Thyroid gland (tissue), 4 donors: ENCODE data around the gene RIC8A. TPM values are rescaled to one million over a fixed set of nuclear protein-coding genes. Genes with fewer than 3 reads are reported as not detected.

Experiments used
- DNase-seq, 2 donors: peaks; one replicate each; pipeline ENCODE4 v3.0.0-alpha.2; 2019
- H3K27ac ChIP-seq, 3 donors: fragments of 200-600 bp; sonication (generic); 1 replicate in 2 of 3; 2 replicates in 1 of 3; pipeline ENCODE4 v1.5.1; 2016 to 2019; ENCODE audit warnings: mild to moderate bottlenecking in 1 of 3, moderate library complexity in 1 of 3
- H3K27me3 ChIP-seq: fragments of 200-600 bp; sonication (generic); one replicate; pipeline ENCODE4 v1.5.1; 2019
- H3K36me3 ChIP-seq, 2 donors: fragments of 200-600 bp; sonication (generic); one replicate each; pipeline ENCODE4 v1.5.1; 2016 to 2019
- H3K4me1 ChIP-seq, 2 donors: fragments of 200-600 bp; sonication (generic); one replicate each; pipeline ENCODE4 v1.5.1; 2017 to 2019
- H3K4me3 ChIP-seq, 3 donors: fragments of 200-600 bp; sonication (generic); replicated peaks in 1 of 3; 1 replicate in 2 of 3; 2 replicates in 1 of 3; pipeline ENCODE4 v1.5.1; 2016; ENCODE audit warnings: mild to moderate bottlenecking in 1 of 3
- H3K9me3 ChIP-seq: fragments of 200-600 bp; sonication (generic); one replicate; pipeline ENCODE4 v1.5.1; 2017
- POLR2A ChIP-seq, 2 donors: fragments of 450-650 bp; IDR thresholded peaks; one replicate each; pipeline ENCODE4 v1.6.1; 2017; ENCODE audit warnings: antibody characterized with exemption in 2 of 2, mild to moderate bottlenecking in 2 of 2, moderate library complexity in 1 of 2
- WGBS, 2 donors: methylation state at CpG; one replicate each; pipeline ENCODE4 v1.1.5; 2017; 5-methylcytosine and 5-hydroxymethylcytosine counted together
- intact Hi-C: fragments of 100-400 bp; cut with DNase I; formaldehyde crosslinking; loops from one replicate; pipeline ENCODE4 v1.15.1; 2023
- total RNA-seq, 4 donors: library from RNA; depleted of rRNA; stranded (reverse); fragments of >200 nt; gene quantifications; one replicate each; pipeline ENCODE4 v1.2.3, GENCODE V29; 2016
- TF ChIP-seq, protein P1 (sequence below), 6 experiments: fragments of 200-600 bp in 3 of 6; fragments of 450-650 bp in 3 of 6; sonication (generic) in 3 of 6; IDR thresholded peaks; one replicate each; pipeline ENCODE4 v1.5.1; 2016 to 2019; ENCODE audit warnings: antibody characterized with exemption in 6 of 6, mild to moderate bottlenecking in 2 of 6, inconsistent platforms in 1 of 6, moderate library complexity in 1 of 6

Gene RIC8A
- total RNA-seq, 4 donors from 2014 or later, result 65.8 to 128 (median 99.8) TPM

DNA sequence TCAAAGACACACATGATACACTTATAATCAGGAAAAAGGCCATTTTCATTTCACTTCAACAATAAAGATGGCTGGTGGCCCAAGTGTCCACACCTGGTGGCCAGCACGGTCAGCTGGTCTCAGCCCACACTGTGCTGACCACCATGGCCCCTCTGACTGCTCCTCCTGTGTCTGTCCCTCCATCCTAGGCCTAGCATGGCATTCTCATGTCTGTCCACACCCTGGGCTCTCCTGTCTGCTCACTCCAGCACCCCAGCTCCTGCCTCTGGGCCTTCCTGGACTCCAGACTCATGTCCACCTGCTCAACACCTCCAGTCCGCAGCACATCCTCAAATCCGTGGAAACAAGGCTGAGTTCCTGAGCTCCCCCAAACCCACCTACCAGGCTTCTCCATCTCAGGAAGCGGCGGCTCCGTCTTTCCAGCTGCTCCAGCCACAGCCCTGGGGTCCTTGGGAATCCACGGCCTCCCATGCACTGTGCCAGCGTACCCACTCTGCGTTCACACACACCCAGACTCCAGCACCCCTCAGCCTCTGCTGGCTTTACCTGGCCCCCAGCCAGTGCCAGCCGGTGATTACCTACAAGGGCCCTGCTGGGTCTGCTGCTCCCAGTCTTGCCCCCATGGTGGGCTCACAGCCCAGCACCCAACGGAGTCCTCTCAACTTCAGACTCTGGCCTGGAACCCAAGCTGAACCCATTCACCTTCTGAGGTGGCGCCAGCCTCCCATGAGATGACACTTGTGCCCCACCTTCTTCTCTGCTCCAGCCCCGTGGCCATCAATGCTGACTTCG lies 14.7 kb downstream of the RIC8A start:
- no peak for DNase-seq
- no peaks in the 10 kb centered on the region for H3K27me3 ChIP-seq
- intact Hi-C loops, result no loop called here
- no peaks in the 10 kb centered on the region for H3K4me1 ChIP-seq
- TF ChIP-seq, protein P1, sequence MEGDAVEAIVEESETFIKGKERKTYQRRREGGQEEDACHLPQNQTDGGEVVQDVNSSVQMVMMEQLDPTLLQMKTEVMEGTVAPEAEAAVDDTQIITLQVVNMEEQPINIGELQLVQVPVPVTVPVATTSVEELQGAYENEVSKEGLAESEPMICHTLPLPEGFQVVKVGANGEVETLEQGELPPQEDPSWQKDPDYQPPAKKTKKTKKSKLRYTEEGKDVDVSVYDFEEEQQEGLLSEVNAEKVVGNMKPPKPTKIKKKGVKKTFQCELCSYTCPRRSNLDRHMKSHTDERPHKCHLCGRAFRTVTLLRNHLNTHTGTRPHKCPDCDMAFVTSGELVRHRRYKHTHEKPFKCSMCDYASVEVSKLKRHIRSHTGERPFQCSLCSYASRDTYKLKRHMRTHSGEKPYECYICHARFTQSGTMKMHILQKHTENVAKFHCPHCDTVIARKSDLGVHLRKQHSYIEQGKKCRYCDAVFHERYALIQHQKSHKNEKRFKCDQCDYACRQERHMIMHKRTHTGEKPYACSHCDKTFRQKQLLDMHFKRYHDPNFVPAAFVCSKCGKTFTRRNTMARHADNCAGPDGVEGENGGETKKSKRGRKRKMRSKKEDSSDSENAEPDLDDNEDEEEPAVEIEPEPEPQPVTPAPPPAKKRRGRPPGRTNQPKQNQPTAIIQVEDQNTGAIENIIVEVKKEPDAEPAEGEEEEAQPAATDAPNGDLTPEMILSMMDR (IDR thresholded peaks at IDR 0.05), result no peak
- no peak for TF ChIP-seq POLR2A (IDR thresholded peaks at IDR 0.05)
- 95 to 97% methylated on average over 14 of the region's 14 CpGs for WGBS, 2 donors
- no peaks in the 10 kb centered on the region for H3K9me3 ChIP-seq
- H3K27ac ChIP-seq, result no peak overlapping the region
- no peak overlapping the region for H3K4me3 ChIP-seq
- peaks cover 0 to 7% of the 10 kb centered on the region in 2 donors for H3K36me3 ChIP-seq

DNA sequence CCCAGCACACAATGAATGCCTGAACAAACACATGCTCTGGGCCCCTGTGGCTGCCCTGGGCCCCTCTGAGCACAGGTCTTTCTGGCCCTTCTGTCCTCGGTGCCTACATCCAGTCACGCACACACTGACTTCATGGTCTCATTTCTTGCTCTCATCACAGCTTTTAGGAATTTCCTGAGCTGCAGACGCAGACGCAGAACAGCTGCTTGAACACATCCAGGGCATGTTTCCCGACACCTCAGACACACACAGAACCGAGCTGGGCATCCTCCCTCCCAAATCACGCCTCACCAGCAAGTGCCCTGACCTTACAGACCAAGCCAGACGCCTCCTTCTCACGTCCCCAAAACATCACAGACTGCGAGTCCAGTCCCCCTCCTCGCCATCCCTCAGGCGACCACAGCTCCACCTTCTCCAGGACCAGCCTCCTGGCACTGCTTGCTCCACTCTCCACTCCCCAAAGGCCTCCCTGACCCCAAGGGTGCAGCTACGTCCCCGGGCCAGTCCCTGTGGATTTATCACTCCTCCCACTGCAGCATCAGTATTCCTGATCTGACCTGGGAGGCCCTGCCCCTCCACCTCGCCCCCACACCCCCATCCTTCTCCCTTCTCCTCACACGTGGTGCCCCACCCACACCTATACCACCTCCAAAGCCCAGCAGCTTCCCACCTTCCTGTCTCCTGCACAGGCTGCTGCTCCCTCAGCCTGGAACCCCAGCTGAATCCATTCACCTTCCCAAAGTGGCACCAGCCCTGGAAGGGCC lies 15.7 kb downstream of the RIC8A start:
- DNase-seq, result no peak
- TF ChIP-seq, protein P1 (IDR thresholded peaks at IDR 0.05), result no peak
- no peak for TF ChIP-seq POLR2A (IDR thresholded peaks at IDR 0.05)
- WGBS, 2 donors, result 89 to 91% methylated on average over 16 of the region's 16 CpGs
- Histone ChIP-seq H3K9me3 (no peaks in the 10 kb centered on the region), H3K4me3 (no peak overlapping the region), H3K27ac (no peak overlapping the region), H3K36me3 (peaks cover 0 to 7% of the 10 kb centered on the region in 2 donors), H3K4me1 (no peaks in the 10 kb centered on the region), H3K27me3 (no peaks in the 10 kb centered on the region)
- intact Hi-C loops, result no loop called here

DNA sequence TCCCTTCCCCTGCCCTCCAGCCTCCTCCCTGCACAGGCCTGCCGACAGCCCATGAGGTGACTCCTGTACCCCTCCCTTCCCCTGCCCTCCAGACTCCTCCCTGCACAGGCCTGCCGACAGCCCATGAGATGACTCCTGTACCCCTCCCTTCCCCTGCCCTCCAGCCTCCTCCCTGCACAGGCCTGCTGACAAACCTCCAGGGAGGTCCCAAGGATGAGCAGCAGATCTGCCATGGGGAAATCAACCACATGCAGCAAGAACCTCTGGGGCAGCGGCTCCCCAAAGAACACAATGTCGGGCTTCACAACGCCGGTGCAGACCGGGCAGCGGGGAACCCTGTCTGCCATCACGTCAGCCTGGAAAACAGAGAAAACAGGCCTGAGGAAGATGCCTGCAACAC lies 16.4 kb downstream of the RIC8A start:
- Histone ChIP-seq H3K36me3 (peaks cover 0 to 4% of the 10 kb centered on the region in 2 donors), H3K27me3 (no peaks in the 10 kb centered on the region), H3K4me3 (no peak overlapping the region), H3K4me1 (no peaks in the 10 kb centered on the region), H3K9me3 (no peaks in the 10 kb centered on the region), H3K27ac (no peak overlapping the region)
- intact Hi-C loops, result no loop called here
- TF ChIP-seq POLR2A (IDR thresholded peaks at IDR 0.05), result no peak
- TF ChIP-seq, protein P1 (IDR thresholded peaks at IDR 0.05), result no peak
- 90 to 98% methylated on average over 6 to 8 of the region's 9 CpGs for WGBS, 2 donors
- DNase-seq, result no peak

DNA sequence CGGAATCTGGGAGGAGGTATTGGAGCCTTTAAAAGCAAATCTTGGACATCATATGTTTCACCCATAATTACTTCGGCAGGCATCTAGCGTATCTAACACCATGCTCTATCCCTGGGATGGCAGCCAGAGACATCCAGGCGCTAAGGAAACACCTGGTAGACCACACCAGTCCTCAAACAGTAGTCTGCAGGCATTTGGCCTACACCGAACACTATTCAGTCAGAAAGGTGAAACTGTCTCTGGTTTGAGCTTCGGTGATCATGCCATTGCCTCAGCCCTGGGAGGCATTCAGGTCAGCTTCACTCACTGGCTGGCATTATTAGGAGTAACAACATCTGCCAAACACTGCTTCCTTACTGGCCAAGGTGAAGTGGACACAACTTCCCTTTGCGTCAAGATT lies 16.9 kb downstream of the RIC8A start:
- intact Hi-C loops, result no loop called here
- DNase-seq, result no peak
- no peaks in the 10 kb centered on the region for H3K4me1 ChIP-seq
- TF ChIP-seq, protein P1 (IDR thresholded peaks at IDR 0.05), result no peak
- WGBS, 2 donors, result 89 to 91% methylated on average over 7 of the region's 7 CpGs
- H3K27ac ChIP-seq, result no peak overlapping the region
- peaks cover 0 to 4% of the 10 kb centered on the region in 2 donors for H3K36me3 ChIP-seq
- no peaks in the 10 kb centered on the region for H3K27me3 ChIP-seq
- H3K4me3 ChIP-seq, result no peak overlapping the region
- no peaks in the 10 kb centered on the region for H3K9me3 ChIP-seq
